GM21737 (cell line): Measurements from ENCODE around the gene PPM1H.
"Not testable (repeated sequence)": the region's sequence is repeated elsewhere in the genome, so short reads cannot be mapped to it uniquely, and the experiment has no call there.

Experiments used
- ATAC-seq: cut with Tn5 transposase; IDR thresholded peaks from one replicate; pipeline ENCODE4 v1.9.1; 2021; ENCODE audit warnings: mild to moderate bottlenecking, moderate library complexity; ENCODE audit not compliant: unreplicated experiment

The PPM1H gene

GRCh38 chr12:62911286-62911685, 23.7 kb downstream of the PPM1H start:
- no peak for ATAC-seq

GRCh38 chr12:62910549-62911169, 24.3 kb downstream of the PPM1H start:
- ATAC-seq, result no peak

- ATAC-seq, result no peak
Observed at GRCh38 chr12:62909340-62909739, 25.6 kb downstream of the PPM1H start.

GRCh38 chr12:62908674-62909073, 26.3 kb downstream of the PPM1H start:
- no peak for ATAC-seq

- ATAC-seq, result no peak
Observed at GRCh38 chr12:62907561-62907960, 27.4 kb downstream of the PPM1H start.

GRCh38 chr12:62907078-62907477, 27.9 kb downstream of the PPM1H start:
- ATAC-seq, result no peak

GRCh38 chr12:62903151-62903550, 31.8 kb downstream of the PPM1H start:
- no peak for ATAC-seq

GRCh38 chr12:62900686-62901272, 34.2 kb downstream of the PPM1H start:
- ATAC-seq, result no peak

- no peak for ATAC-seq
Observed at GRCh38 chr12:62899568-62900390, 35.2 kb downstream of the PPM1H start.

GRCh38 chr12:62898526-62898925, 36.4 kb downstream of the PPM1H start:
- ATAC-seq, result no peak

- no peak for ATAC-seq
Observed at GRCh38 chr12:62895351-62895877, 39.5 kb downstream of the PPM1H start.

GRCh38 chr12:62893276-62893675, 41.7 kb downstream of the PPM1H start:
- ATAC-seq, result no peak

- ATAC-seq, result no peak
Observed at GRCh38 chr12:62891805-62892549, 43.0 kb downstream of the PPM1H start.

GRCh38 chr12:62888454-62889110, 46.4 kb downstream of the PPM1H start:
- no peak for ATAC-seq

GRCh38 chr12:62886796-62887195, 48.2 kb downstream of the PPM1H start:
- ATAC-seq, result no peak

GRCh38 chr12:62885242-62885641, 49.7 kb downstream of the PPM1H start:
- no peak for ATAC-seq

GRCh38 chr12:62884832-62885231, 50.1 kb downstream of the PPM1H start:
- ATAC-seq, result not testable (repeated sequence)

- no peak for ATAC-seq
Observed at GRCh38 chr12:62882696-62883095, 52.3 kb downstream of the PPM1H start.

GRCh38 chr12:62882140-62882539, 52.8 kb downstream of the PPM1H start:
- no peak for ATAC-seq

- ATAC-seq, result no peak
Observed at GRCh38 chr12:62879691-62880090, 55.3 kb downstream of the PPM1H start.

- ATAC-seq, result not testable (repeated sequence)
Observed at GRCh38 chr12:62879228-62879627, 55.7 kb downstream of the PPM1H start.
